Calu3 (cell line): ENCODE data around the gene ST7. TPM values are rescaled to one million over a fixed set of nuclear protein-coding genes. Genes with fewer than 3 reads are reported as not detected.

ENCODE experiments used
- BruUV-seq: library from RNA; stranded (reverse); fragments of 400-500 nt; replicated peaks from 2 replicates; lab custom pipeline; 2021; lab: Mats Ljungman, UMichigan
- CTCF ChIA-PET: fragments of 300-600 bp; sonication (Branson Sonifier 250); formaldehyde crosslinking; loops from one replicate; lab custom pipeline; 2022; ENCODE audit warnings: antibody characterized with exemption; lab: Charles Lee
- DNase-seq: peaks from one replicate; pipeline ENCODE4 v3.0.0; 2022
- H3K27ac Mint-ChIP-seq: one replicate; pipeline ENCODE4 v1.8.0; 2022; ENCODE audit warnings: mixed read lengths; ENCODE audit not compliant: unreplicated experiment
- H3K27me3 Mint-ChIP-seq: one replicate; pipeline ENCODE4 v1.8.0; 2022; ENCODE audit warnings: mixed read lengths; ENCODE audit not compliant: unreplicated experiment
- H3K36me3 Mint-ChIP-seq: one replicate; pipeline ENCODE4 v1.8.0; 2022; ENCODE audit warnings: mild to moderate bottlenecking, moderate library complexity, mixed read lengths; ENCODE audit not compliant: insufficient read depth, unreplicated experiment
- H3K4me1 Mint-ChIP-seq: one replicate; pipeline ENCODE4 v1.8.0; 2022; ENCODE audit warnings: mild to moderate bottlenecking, low read depth, mixed read lengths; ENCODE audit not compliant: unreplicated experiment
- H3K4me3 Mint-ChIP-seq: one replicate; pipeline ENCODE4 v1.8.0; 2022; ENCODE audit warnings: mild to moderate bottlenecking, low read depth, moderate library complexity, mixed read lengths; ENCODE audit not compliant: unreplicated experiment
- H3K9me3 Mint-ChIP-seq: one replicate; pipeline ENCODE4 v1.8.0; 2022; ENCODE audit warnings: low read depth, mixed read lengths; ENCODE audit not compliant: unreplicated experiment
- CTCF ChIP-seq: fragments of 200-600 bp; IDR thresholded peaks from one replicate; pipeline ENCODE4 v1.8.0; 2022; ENCODE audit warnings: antibody characterized with exemption; ENCODE audit not compliant: unreplicated experiment
- intact Hi-C: fragments of 100-400 bp; cut with micrococcal nuclease; formaldehyde crosslinking; loops from one replicate; pipeline ENCODE4 v1.10.0; 2022; ENCODE audit not compliant: unreplicated experiment
- total RNA-seq: library from RNA; stranded (reverse); gene quantifications from 2 replicates; pipeline ENCODE4 v1.2.3, GENCODE V29; 2022

ST7 gene
- total RNA-seq, 1 experiment from 2014 or later = 17.7 TPM

- Mint-ChIP-seq H3K36me3 (no peaks in the 10 kb centered on the region), H3K27ac (no peak overlapping the region), H3K4me3 (no peak overlapping the region), H3K27me3 (no peaks in the 10 kb centered on the region), H3K4me1 (no peaks in the 10 kb centered on the region), H3K9me3 (no peaks in the 10 kb centered on the region)
- TF ChIP-seq CTCF = no peak
- intact Hi-C loops = no loop called here
- CTCF ChIA-PET = no interaction called here
- DNase-seq = no peak
- no TSS peak for BruUV-seq
Measured at GRCh38 chr7:117148971-117149370, 195.7 kb downstream of the ST7 start.

DNA sequence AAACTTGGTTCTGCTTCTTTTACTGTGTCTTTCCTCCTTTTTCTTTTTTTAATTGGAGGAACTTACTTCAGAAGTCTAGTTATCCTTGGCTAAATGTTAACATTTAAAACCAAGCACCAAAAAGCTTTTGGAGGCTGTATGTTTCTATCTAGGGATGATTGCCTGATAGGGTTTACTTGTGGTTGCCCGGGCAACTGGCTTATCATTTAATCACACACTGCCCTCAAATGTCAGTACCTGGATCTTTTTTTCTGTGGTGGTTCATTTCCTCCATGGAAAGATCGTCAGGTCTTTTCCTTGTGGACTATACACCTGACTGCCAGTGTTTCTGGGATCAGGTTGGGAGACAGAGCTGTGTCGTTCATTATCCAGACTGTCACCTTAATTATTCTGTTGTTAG lies 196.4 kb downstream of the ST7 start:
- Mint-ChIP-seq H3K4me3 (no peak overlapping the region), H3K27me3 (no peaks in the 10 kb centered on the region), H3K4me1 (no peaks in the 10 kb centered on the region), H3K27ac (no peak overlapping the region), H3K9me3 (no peaks in the 10 kb centered on the region), H3K36me3 (no peaks in the 10 kb centered on the region)
- BruUV-seq = no TSS peak
- intact Hi-C loops = no loop called here
- CTCF ChIA-PET = no interaction called here
- DNase-seq = no peak
- no peak for TF ChIP-seq CTCF

GRCh38 chr7:117152213-117153007 lies 199.1 kb downstream of the ST7 start:
- Mint-ChIP-seq H3K27me3 (no peaks in the 10 kb centered on the region), H3K9me3 (no peaks in the 10 kb centered on the region), H3K36me3 (no peaks in the 10 kb centered on the region), H3K27ac (no peak overlapping the region), H3K4me1 (no peaks in the 10 kb centered on the region), H3K4me3 (no peak overlapping the region)
- no peak for DNase-seq
- CTCF ChIA-PET = no interaction called here
- no peak for TF ChIP-seq CTCF
- intact Hi-C loops = no loop called here
- BruUV-seq = no TSS peak

DNA sequence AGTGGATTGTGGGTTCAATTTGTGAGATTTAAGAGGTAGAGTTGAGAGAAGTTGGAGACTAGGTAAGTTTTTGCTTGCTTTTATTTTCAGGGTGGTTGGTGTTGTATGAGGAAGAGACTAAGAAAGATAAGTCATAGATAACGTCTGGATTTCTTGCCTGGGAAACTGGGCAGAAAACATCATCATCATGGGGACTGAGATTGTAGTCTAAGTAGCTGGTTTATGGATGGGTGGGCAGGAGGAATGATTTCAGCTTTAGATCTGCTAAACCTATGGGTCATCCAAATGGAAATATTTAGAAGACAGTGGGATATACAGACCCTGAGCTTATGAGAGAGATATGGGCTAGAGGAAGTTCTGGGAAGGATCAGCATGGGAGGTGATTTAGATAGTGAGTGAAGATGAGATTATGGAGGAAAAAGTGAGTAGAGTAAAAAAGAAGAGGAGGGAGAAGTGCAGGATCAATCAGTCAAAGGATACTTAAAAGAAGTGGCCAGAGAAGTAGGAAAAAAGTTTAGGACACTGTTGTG lies 199.8 kb downstream of the ST7 start:
- CTCF ChIA-PET = no interaction called here
- H3K9me3 Mint-ChIP-seq = no peaks in the 10 kb centered on the region

More for the DNA sequence above, 199.8 kb downstream of the ST7 start:
- Mint-ChIP-seq H3K4me1 (no peaks in the 10 kb centered on the region), H3K27me3 (no peaks in the 10 kb centered on the region), H3K27ac (no peak overlapping the region), H3K4me3 (no peak overlapping the region), H3K36me3 (no peaks in the 10 kb centered on the region)
- TF ChIP-seq CTCF = no peak
- DNase-seq = no peak
- intact Hi-C loops = no loop called here
- no TSS peak for BruUV-seq
